Measurements from ENCODE around the gene SPAG8. TPM values are rescaled to one million over a fixed set of nuclear protein-coding genes. Genes with fewer than 3 reads are reported as not detected.

The SPAG8 gene
- total RNA-seq, 2 experiments from 2014 or later, result 1.1 to 3.6 TPM

DNA sequence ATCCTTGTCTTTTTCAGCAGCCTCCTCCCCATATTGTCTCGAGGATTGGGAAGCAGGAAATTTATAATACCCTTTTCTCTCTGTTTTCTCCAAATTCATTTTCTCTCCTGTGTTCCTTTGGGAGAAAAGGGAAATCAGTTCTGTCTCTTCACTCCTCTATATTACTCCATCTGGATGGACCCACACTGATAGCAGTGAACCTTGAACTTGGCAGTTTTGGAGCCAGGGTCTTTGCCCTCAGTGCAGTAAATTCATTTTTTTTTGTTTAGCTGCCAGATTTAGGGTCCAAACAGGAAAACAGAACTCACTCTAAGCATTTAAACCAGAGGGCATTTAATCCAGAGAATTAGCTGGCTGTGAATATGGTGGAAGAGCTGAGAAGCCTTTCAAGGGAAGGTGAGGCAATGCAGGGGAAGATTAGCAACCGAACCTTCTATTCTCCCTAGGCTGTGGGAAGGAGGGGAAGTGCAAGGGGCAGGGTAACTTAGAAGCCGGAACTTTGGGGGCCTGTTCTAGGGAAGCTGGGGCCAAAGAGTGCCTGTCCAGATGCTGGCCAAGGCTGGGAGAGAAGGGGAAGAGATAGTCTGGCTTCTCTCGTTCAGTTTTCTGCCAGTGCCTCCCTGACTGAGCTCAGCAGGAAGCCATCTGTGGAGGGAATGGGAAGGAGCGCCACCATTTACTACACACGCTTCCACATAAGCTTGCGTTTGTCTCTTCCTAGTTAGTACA is 37.0 kb downstream of the SPAG8 start:
- TF ChIP-seq, protein P1, sequence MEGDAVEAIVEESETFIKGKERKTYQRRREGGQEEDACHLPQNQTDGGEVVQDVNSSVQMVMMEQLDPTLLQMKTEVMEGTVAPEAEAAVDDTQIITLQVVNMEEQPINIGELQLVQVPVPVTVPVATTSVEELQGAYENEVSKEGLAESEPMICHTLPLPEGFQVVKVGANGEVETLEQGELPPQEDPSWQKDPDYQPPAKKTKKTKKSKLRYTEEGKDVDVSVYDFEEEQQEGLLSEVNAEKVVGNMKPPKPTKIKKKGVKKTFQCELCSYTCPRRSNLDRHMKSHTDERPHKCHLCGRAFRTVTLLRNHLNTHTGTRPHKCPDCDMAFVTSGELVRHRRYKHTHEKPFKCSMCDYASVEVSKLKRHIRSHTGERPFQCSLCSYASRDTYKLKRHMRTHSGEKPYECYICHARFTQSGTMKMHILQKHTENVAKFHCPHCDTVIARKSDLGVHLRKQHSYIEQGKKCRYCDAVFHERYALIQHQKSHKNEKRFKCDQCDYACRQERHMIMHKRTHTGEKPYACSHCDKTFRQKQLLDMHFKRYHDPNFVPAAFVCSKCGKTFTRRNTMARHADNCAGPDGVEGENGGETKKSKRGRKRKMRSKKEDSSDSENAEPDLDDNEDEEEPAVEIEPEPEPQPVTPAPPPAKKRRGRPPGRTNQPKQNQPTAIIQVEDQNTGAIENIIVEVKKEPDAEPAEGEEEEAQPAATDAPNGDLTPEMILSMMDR (conservative IDR thresholded peaks at IDR 0.05; ENCODE audit: low read length), result 0 out of 2 replicates have a peak, but pooled peaks have one; percentile 24
- TF ChIP-seq EZH2phosphoT487 (IDR thresholded peaks at IDR 0.05; ENCODE audit: borderline replicate concordance, low read depth, low read length), result no peak
- intact Hi-C loops (cut with micrococcal nuclease; ENCODE audit: unreplicated experiment), result no loop called here
- peaks cover 1% of the 10 kb centered on the region for H3K36me3 ChIP-seq (ENCODE audit: insufficient read depth, low read length)
- peak overlapping the region; percentile 89 for H3K27ac ChIP-seq (ENCODE audit: low read depth, low read length, poor library complexity, severe bottlenecking)
- peak overlapping the region; percentile 39 for H3K4me3 ChIP-seq (ENCODE audit: low read depth, low read length, poor library complexity, severe bottlenecking)
- no peaks in the 10 kb centered on the region for H4K20me1 ChIP-seq (ENCODE audit: insufficient read depth, low read length)
- no peaks in the 10 kb centered on the region for H3K9me3 ChIP-seq (ENCODE audit: low read length)
- POLR2A ChIA-PET, result interaction anchor here (0.6 to 2.4 kb wide), 14 partner anchors 12 to 843 kb away, joined by 3 to 12 read pairs (median 4); partner anchors contain the start of genes ARHGEF39, GBA2, RGP1 and TLN1
- CTCF ChIA-PET (ENCODE audit: unreplicated experiment), result interaction anchor here (0.9 to 1.5 kb wide), 5 partner anchors 15 to 47 kb away, joined by 3 to 6 read pairs (median 3); partner anchors contain the start of genes GBA2 and RGP1
- no TSS peak for BruUV-seq (replicated peaks)
- H3K79me2 ChIP-seq (ENCODE audit: insufficient read depth, low read depth, low read length), result no peaks in the 10 kb centered on the region; the same call in 1 of the 2 replicates
- peaks cover 65% of the 10 kb centered on the region for H3K4me1 ChIP-seq (ENCODE audit: insufficient read depth, low read length, poor library complexity, severe bottlenecking)
- peak overlapping the region; percentile 76 for H3K4me2 ChIP-seq (ENCODE audit: low read length)
- peak overlapping the region; percentile 63 for H2AFZ ChIP-seq (ENCODE audit: low read length)
- DNase-seq (ENCODE audit: low spot score), result peak; percentile 41
- no peaks in the 10 kb centered on the region for H3K9me2 ChIP-seq (ENCODE audit: insufficient read depth, low read length)

DNA sequence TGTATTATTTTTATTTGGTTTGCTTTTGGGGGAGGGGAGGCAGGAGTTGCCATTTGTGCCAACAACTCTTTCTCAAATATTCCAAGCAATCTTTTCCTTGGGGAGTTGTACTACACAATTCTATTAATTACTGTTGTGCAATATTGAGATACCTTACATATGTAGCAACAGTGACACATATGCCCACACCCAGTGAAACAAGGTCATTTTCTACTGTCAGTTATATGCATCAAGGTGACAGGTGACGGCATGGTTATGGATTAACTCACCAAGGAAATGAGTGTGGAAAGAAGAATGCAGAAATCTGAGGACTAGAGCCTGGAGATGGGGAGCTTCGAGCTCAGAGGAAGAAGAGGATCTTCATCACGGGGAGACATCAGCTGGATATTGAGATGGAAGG is 40.1 kb downstream of the SPAG8 start:
- H3K4me1 ChIP-seq (ENCODE audit: insufficient read depth, low read length, poor library complexity, severe bottlenecking), result peaks cover 65% of the 10 kb centered on the region
- intact Hi-C loops (cut with micrococcal nuclease; ENCODE audit: unreplicated experiment), result no loop called here
- ChIA-PET POLR2A (interaction anchor here (0.6 to 2.0 kb wide), 7 partner anchors 9 to 1357 kb away, joined by 3 to 9 read pairs (median 4); partner anchors contain the start of genes GBA2 and RGP1), CTCF (ENCODE audit: unreplicated experiment) (interaction anchor here (1.2 kb wide), 1 partner anchor 24 kb away, joined by 4 read pairs; no protein-coding TSS in a partner anchor)
- TF ChIP-seq EZH2phosphoT487 (IDR thresholded peaks at IDR 0.05; ENCODE audit: borderline replicate concordance, low read depth, low read length), result no peak
- TF ChIP-seq, protein P1 (conservative IDR thresholded peaks at IDR 0.05; ENCODE audit: low read length), result no peak
- no peak for DNase-seq (ENCODE audit: low spot score)
- H3K9me3 ChIP-seq (ENCODE audit: low read length), result no peaks in the 10 kb centered on the region
- H3K4me2 ChIP-seq (ENCODE audit: low read length), result no peak overlapping the region
- no peaks in the 10 kb centered on the region for H3K9me2 ChIP-seq (ENCODE audit: insufficient read depth, low read length)
- no peak overlapping the region for H2AFZ ChIP-seq (ENCODE audit: low read length)
- no peak overlapping the region for H3K27ac ChIP-seq (ENCODE audit: low read depth, low read length, poor library complexity, severe bottlenecking)
- H3K79me2 ChIP-seq (ENCODE audit: insufficient read depth, low read depth, low read length), result no peaks in the 10 kb centered on the region; the same call in 1 of the 2 replicates
- H3K36me3 ChIP-seq (ENCODE audit: insufficient read depth, low read length), result no peaks in the 10 kb centered on the region
- no peaks in the 10 kb centered on the region for H4K20me1 ChIP-seq (ENCODE audit: insufficient read depth, low read length)
- BruUV-seq (replicated peaks), result no TSS peak
- no peak overlapping the region for H3K4me3 ChIP-seq (ENCODE audit: low read depth, low read length, poor library complexity, severe bottlenecking)
